Activated naive CD4-positive, alpha-beta T cell treated with anti-CD3 and anti-CD28 coated beads for 36 hours (primary cell): Measurements from ENCODE around the gene ASZ1. TPM values are rescaled to one million over a fixed set of nuclear protein-coding genes. Genes with fewer than 3 reads are reported as not detected.
"Not testable (repeated sequence)": the region's sequence is repeated elsewhere in the genome, so short reads cannot be mapped to it uniquely, and the experiment has no call there.

Experiments
- CTCF ChIA-PET: fragments of 350-600 bp; sonication (Branson Sonifier 250); formaldehyde crosslinking; loops from one replicate; lab custom pipeline; 2021; ENCODE audit warnings: antibody characterized with exemption; lab: Charles Lee
- DNase-seq: peaks from one replicate; pipeline ENCODE4 v3.0.0-alpha.2; 2020
- H3K27ac Mint-ChIP-seq: one replicate; pipeline ENCODE4 v1.8.0; 2021; ENCODE audit warnings: mild to moderate bottlenecking, mixed read lengths
- H3K27me3 Mint-ChIP-seq: one replicate; pipeline ENCODE4 v1.8.0; 2021; ENCODE audit warnings: low read depth, mixed read lengths
- H3K36me3 Mint-ChIP-seq: one replicate; pipeline ENCODE4 v1.8.0; 2021; ENCODE audit warnings: low read depth, mixed read lengths
- H3K4me1 Mint-ChIP-seq: one replicate; pipeline ENCODE4 v1.8.0; 2021; ENCODE audit warnings: low read depth, mixed read lengths
- H3K4me3 Mint-ChIP-seq: one replicate; pipeline ENCODE4 v1.8.0; 2021; ENCODE audit warnings: mild to moderate bottlenecking, moderate library complexity, mixed read lengths
- H3K9me3 Mint-ChIP-seq: one replicate; pipeline ENCODE4 v1.8.0; 2021; ENCODE audit warnings: mixed read lengths
- intact Hi-C: fragments of 100-400 bp; cut with micrococcal nuclease; formaldehyde crosslinking; loops from one replicate; pipeline ENCODE4 v1.15.1; 2023
- total RNA-seq, 2 experiments: library from RNA; stranded (reverse); gene quantifications; one replicate each; pipeline ENCODE4 v1.2.3, GENCODE V29; 2021

The ASZ1 gene, protein sequence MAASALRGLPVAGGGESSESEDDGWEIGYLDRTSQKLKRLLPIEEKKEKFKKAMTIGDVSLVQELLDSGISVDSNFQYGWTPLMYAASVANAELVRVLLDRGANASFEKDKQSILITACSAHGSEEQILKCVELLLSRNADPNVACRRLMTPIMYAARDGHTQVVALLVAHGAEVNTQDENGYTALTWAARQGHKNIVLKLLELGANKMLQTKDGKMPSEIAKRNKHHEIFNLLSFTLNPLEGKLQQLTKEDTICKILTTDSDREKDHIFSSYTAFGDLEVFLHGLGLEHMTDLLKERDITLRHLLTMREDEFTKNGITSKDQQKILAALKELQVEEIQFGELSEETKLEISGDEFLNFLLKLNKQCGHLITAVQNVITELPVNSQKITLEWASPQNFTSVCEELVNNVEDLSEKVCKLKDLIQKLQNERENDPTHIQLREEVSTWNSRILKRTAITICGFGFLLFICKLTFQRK
- total RNA-seq = not detected

DNA sequence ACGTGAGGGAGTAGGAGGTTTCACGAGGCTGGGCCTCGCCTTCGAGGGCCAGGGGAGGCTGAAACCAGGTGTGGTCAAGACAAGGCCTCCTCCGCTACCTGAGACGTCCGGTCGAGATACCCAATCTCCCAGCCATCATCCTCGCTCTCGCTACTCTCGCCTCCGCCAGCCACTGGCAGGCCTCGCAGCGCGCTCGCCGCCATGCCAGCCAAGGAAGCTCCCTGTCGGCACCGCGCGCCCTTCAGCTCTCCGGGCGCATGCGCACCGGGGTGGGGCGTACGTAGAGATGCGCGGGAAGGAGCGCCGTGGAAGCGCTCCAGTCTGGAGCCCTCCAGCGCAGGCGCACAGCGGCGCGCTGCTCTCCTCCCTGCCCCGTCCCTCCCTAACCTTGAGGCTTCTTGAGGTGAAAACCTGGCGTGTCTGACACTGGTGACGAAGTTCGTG, at the start of gene ASZ1:
TSS of gene ASZ1 (minus strand) at position 236 of the 444 bp plus-strand sequence. CDS start at position 203, 33 bp downstream.
- intact Hi-C loops = no loop called here
- no peaks in the 10 kb centered on the region for H3K27me3 Mint-ChIP-seq

DNA sequence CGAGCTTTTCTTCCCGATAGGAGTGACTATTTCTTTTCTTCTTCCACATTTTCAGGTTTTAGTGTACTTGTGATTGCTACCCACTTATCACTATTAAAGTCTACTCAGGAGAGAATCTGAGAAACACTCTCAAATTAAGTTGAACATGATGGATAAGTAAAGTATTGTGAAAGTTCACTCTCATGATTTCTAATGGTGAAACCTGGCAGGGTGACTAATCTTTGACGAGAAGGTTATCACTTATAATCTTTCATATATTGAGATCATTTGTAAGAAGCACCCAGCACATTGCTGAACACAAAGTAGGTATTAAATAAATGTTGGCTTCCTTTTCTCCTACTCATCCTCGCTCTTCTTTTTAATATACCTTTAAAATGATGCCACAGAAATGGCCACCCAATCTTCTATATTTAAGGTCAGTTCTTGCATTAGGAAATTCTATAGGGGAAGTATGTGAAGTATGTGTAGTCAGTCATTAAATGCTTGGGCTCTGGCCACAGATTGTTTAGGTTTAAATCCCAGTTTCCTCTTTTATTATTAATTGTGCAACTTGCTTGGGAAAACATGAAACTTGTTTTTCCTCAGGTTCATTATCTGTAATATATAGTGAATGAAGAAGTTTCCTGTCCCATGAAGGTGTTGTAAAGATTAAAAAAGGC, 49.4 kb upstream of the ASZ1 start:
- Mint-ChIP-seq H3K9me3 (no peaks in the 10 kb centered on the region), H3K27me3 (peaks cover 31% of the 10 kb centered on the region), H3K4me1 (peaks cover 2% of the 10 kb centered on the region), H3K27ac (no peak overlapping the region), H3K36me3 (no peaks in the 10 kb centered on the region), H3K4me3 (no peak overlapping the region)
- CTCF ChIA-PET = no interaction called here
- no peak for DNase-seq
- intact Hi-C loops = no loop called here

More for the DNA sequence above, at the start of gene ASZ1:
- CTCF ChIA-PET = no interaction called here
- H3K27ac Mint-ChIP-seq = no peak within 1 kb of the TSS
- DNase-seq = no peak
- H3K9me3 Mint-ChIP-seq = no peaks in the 10 kb centered on the region
- H3K4me1 Mint-ChIP-seq = no peaks in the 10 kb centered on the region
- no peaks in the 10 kb centered on the region for H3K36me3 Mint-ChIP-seq
- H3K4me3 Mint-ChIP-seq = no peak within 1 kb of the TSS

DNA sequence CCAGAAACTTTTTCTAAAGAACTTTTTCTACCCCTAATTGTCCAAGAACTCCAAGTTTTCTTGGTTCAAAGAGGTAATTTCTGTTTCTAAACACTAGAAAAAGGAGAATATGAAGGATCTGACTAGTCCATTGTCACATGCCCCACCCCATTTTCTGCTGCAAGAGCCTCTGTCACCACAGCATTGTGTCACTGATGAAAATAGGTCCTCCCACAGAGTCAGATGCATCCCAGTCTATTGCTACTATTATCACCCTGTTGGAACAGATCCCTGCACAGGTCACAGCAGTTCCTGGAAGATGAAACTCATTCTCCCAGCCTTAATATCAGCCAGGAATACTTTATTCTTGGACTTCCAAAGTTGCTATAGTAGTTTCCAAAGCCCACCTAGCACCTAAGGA, 45.0 kb upstream of the ASZ1 start:
- no peaks in the 10 kb centered on the region for H3K36me3 Mint-ChIP-seq
- peaks cover 4% of the 10 kb centered on the region for H3K27me3 Mint-ChIP-seq
- no peak overlapping the region for H3K27ac Mint-ChIP-seq
- no peaks in the 10 kb centered on the region for H3K9me3 Mint-ChIP-seq
- no peak for DNase-seq
- CTCF ChIA-PET = no interaction called here
- intact Hi-C loops = no loop called here
- no peak overlapping the region for H3K4me3 Mint-ChIP-seq
- H3K4me1 Mint-ChIP-seq = no peaks in the 10 kb centered on the region

DNA sequence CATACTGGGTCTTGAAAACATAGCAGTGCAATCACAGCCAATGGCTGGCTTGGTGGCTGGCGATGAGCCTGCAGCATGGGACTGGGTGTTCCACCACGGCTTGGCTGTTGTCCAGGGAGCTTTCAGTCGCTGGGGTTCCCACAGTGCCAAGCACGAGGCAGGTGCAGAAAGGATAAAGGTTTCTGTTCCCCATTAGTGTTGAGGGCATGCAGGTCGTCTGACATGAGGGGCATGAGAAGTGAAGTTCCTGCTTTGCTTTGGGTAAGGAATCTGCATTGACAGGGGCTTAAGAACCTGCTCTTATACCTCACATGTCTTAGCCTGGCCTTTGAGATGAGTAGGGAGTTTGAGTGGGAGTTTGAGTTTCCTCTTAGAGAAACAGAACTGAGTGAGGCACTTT, 43.5 kb upstream of the ASZ1 start:
- intact Hi-C loops = no loop called here
- Mint-ChIP-seq H3K9me3 (no peaks in the 10 kb centered on the region), H3K36me3 (no peaks in the 10 kb centered on the region), H3K4me1 (no peaks in the 10 kb centered on the region), H3K27ac (no peak overlapping the region), H3K27me3 (no peaks in the 10 kb centered on the region), H3K4me3 (no peak overlapping the region)
- CTCF ChIA-PET = no interaction called here
- DNase-seq = no peak

DNA sequence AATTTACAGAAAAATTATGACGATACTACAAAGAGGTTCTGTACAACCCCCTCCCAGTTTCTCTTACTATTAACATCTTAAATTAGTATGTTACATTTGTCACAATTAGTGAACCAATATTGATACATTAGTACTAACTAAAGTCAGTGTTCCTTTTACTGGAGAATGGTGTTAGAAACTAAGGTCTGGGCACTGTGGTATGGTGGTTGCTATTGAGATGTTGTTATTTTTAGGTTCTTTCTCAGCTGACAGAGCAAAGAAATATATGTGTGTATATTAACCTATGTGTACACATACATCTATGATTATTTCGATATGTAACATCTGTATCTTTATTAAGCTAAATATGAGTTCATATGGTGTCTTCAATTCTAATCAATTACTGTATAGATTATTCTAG, 40.9 kb upstream of the ASZ1 start:
- no peak for DNase-seq
- CTCF ChIA-PET = no interaction called here
- H3K27ac Mint-ChIP-seq = no peak overlapping the region
- no peaks in the 10 kb centered on the region for H3K36me3 Mint-ChIP-seq
- no peaks in the 10 kb centered on the region for H3K4me1 Mint-ChIP-seq
- H3K4me3 Mint-ChIP-seq = no peak overlapping the region
- no peaks in the 10 kb centered on the region for H3K9me3 Mint-ChIP-seq
- no peaks in the 10 kb centered on the region for H3K27me3 Mint-ChIP-seq
- intact Hi-C loops = no loop called here

DNA sequence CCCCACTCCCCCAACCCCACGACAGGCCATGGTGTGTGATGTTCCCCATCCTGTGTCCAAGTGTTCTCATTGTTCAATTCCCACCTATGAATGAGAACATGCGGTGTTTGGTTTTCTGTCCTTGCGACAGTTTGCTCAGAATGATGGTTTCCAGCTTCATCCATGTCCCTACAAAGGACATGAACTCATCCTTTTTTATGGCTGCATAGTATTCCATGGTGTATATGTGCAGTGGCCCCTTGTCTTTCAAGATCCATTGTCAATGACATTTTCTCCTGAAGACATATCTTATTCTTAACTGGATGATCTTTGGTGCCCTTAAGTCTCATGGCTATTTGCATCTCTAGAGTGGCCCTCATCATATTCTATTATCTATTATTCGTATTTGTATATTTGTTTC, 33.5 kb upstream of the ASZ1 start:
- H3K4me1 Mint-ChIP-seq, intact Hi-C loops, H3K27ac Mint-ChIP-seq, H3K36me3 Mint-ChIP-seq, H3K4me3 Mint-ChIP-seq, H3K27me3 Mint-ChIP-seq, DNase-seq, H3K9me3 Mint-ChIP-seq: not testable (repeated sequence)
- CTCF ChIA-PET = interaction anchor here (0.6 kb wide), 1 partner anchor 181 kb away, joined by 3 read pairs; no protein-coding TSS in a partner anchor

DNA sequence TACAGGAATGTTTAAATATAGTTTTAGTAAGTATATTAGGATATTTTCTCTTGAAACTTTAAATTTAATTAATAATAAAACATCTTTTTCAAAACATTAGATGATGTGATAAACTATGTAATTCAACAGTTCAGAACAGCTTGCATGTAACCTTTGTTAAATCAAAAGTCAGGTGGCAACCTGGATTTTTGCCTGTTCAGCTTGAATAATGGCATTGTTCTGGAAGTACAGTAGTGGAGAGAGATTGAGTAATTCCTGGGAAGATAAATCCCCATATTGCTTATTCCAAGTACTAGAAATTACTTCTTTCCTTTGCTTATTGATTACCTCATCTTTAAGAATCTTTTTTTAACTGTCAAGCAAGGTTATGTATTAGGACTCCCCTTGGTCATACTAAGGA, 32.4 kb upstream of the ASZ1 start:
- Mint-ChIP-seq H3K27ac (no peak overlapping the region), H3K36me3 (no peaks in the 10 kb centered on the region), H3K4me1 (no peaks in the 10 kb centered on the region), H3K27me3 (no peaks in the 10 kb centered on the region), H3K9me3 (peaks cover 3% of the 10 kb centered on the region), H3K4me3 (no peak overlapping the region)
- intact Hi-C loops = loop anchor here (1.0 kb wide), 2 partner anchors 256 to 694 kb away; no protein-coding TSS in a partner anchor
- CTCF ChIA-PET = interaction anchor here (0.7 to 1.6 kb wide), 3 partner anchors 16 to 694 kb away, joined by 3 to 4 read pairs (median 3); no protein-coding TSS in a partner anchor
- no peak for DNase-seq

DNA sequence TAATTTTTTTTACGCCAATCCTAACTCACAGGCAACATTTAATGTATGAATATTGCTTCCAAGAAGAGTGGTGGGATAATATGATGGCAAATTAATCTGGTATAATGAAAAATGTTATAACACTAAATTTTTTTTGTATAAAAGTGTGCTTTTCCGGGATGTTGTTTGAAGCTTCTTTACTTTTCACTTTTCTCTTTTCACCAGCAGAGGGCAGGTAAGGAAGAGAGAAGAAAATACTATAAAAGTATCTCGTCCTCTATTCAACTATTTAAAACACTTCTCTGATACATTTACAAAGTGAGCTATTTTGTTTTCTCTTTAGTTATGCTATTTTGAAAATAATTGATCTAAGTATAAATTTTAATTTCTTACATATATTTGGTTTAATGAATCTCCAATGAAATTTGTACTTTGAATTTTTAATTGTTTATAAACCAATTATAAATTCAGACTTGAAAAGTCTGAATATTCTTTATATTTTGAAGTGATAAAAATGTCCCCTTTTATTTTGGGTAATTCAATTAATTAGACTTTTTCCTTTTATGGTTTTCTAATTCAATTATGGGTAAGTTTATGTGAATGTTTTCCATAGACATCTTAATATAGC, 31.8 kb upstream of the ASZ1 start:
- DNase-seq = no peak
- H3K4me3 Mint-ChIP-seq = no peak overlapping the region
- H3K9me3 Mint-ChIP-seq = peaks cover 3% of the 10 kb centered on the region
- H3K4me1 Mint-ChIP-seq = no peaks in the 10 kb centered on the region
- no peak overlapping the region for H3K27ac Mint-ChIP-seq
- intact Hi-C loops = loop anchor here (1.0 kb wide), 2 partner anchors 256 to 694 kb away; no protein-coding TSS in a partner anchor
- no peaks in the 10 kb centered on the region for H3K27me3 Mint-ChIP-seq
- CTCF ChIA-PET = interaction anchor here (0.6 to 1.6 kb wide), 7 partner anchors 17 to 695 kb away, joined by 3 to 5 read pairs (median 3); no protein-coding TSS in a partner anchor
- no peaks in the 10 kb centered on the region for H3K36me3 Mint-ChIP-seq

DNA sequence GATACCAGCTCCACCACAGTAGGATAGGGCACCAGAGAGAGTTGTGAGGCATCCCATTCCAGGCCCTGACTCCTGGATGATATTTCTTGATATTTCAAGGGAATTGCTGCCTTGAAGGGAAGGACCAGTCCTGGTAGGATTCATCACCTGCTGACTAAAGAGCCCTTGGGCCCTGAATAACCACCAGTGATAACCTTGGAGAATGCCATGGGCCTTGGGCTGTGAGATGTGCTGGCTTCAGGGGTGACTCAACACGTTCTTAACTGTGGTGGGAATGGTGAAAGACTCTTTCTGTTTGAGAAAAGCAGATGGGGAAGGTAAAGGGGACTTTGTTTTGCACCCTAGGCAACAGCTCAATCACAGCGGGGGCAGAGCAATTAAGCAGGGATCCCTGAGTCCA, 21.4 kb upstream of the ASZ1 start:
- intact Hi-C loops = no loop called here
- no peak overlapping the region for H3K27ac Mint-ChIP-seq
- DNase-seq = no peak
- H3K9me3 Mint-ChIP-seq = peaks cover 6% of the 10 kb centered on the region
- peaks cover 2% of the 10 kb centered on the region for H3K27me3 Mint-ChIP-seq
- H3K4me1 Mint-ChIP-seq = no peaks in the 10 kb centered on the region
- H3K36me3 Mint-ChIP-seq = no peaks in the 10 kb centered on the region
- CTCF ChIA-PET = no interaction called here
- H3K4me3 Mint-ChIP-seq = no peak overlapping the region

DNA sequence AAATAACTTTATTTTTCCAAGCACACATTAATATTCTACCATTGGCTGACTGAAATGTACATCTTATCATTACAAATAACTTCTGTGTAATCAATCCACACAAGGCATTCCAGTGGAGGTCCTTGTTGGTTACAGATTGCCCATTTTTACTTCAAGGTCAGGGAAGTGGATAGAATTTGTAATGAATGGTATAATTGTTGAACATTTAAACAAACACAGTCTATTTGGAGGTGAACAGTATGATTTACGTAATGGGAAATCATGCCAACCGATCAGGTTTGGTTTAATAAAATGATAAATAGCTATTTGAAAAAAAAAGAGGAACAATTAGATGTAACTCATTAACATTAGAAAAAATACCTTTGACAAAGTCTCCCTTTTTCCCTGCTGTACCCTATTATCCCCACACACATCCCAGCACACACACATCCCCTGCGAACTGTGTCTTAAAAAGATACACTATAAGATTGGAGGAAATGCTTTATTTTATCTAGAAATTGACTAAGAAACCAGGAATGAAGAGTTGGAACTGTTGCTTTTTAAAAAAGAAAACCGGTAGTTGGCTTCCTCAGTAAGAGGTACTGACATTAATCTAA, 19.0 kb upstream of the ASZ1 start:
- Mint-ChIP-seq H3K27ac (no peak overlapping the region), H3K9me3 (peaks cover 6% of the 10 kb centered on the region), H3K27me3 (no peaks in the 10 kb centered on the region), H3K4me1 (no peaks in the 10 kb centered on the region), H3K36me3 (no peaks in the 10 kb centered on the region), H3K4me3 (no peak overlapping the region)
- no peak for DNase-seq
- intact Hi-C loops = no loop called here
- CTCF ChIA-PET = no interaction called here

DNA sequence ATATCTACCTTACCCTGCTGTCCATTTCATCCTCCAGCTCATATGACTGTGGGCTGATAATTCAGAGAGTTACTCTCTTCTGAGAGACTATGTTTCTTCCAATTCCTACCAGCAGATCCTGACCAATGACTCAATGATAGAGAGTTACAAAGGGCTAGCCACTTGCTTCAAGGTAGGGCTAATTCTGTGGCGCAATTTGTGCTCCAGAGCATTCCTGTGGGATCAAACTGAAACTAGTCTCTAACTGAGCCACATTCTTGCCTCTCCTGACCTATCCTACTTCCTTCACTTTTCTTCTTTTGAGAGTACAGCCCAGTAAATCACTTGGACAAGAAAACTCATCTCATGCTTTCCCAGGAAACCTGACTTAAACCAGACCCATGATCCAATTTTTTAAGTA, 17.9 kb upstream of the ASZ1 start:
- Mint-ChIP-seq H3K27ac (no peak overlapping the region), H3K36me3 (no peaks in the 10 kb centered on the region), H3K4me3 (no peak overlapping the region), H3K4me1 (no peaks in the 10 kb centered on the region), H3K27me3 (no peaks in the 10 kb centered on the region), H3K9me3 (peaks cover 8% of the 10 kb centered on the region)
- intact Hi-C loops = no loop called here
- DNase-seq = no peak
- CTCF ChIA-PET = no interaction called here

DNA sequence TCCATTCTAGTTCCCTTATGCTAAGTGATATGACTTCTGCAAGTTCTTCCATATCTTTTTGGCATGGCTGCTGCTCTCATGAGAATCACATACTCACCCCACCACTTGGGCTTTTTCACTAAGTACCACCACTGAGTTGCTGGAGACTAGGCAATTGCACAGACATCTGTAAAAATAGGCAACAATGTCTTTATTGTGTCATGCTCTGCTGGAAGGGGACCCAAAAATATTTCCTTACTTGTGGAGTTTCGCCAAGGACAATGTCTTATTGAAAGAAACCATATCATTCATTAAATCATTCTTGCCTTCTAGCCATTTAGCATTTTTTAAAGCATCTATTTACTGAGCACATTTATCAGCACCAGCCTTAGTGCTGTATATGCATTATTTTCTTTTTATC, 17.4 kb upstream of the ASZ1 start:
- Mint-ChIP-seq H3K4me3 (no peak overlapping the region), H3K9me3 (peaks cover 5% of the 10 kb centered on the region), H3K27ac (no peak overlapping the region), H3K4me1 (no peaks in the 10 kb centered on the region), H3K27me3 (no peaks in the 10 kb centered on the region), H3K36me3 (no peaks in the 10 kb centered on the region)
- DNase-seq = no peak
- intact Hi-C loops = no loop called here
- CTCF ChIA-PET = no interaction called here
